AG04449 (cell line): ENCODE measurements around the gene HYLS1.

Source experiments
- CTCF ChIA-PET: fragments of 350-600 bp; formaldehyde crosslinking; extraction: SDS; loops from one replicate; lab custom pipeline; 2021; ENCODE audit warnings: antibody characterized with exemption; lab: Yijun Ruan, JAX
- POLR2A ChIA-PET: fragments of 400-600, 350-600 bp; formaldehyde crosslinking; extraction: SDS; loops from one replicate; lab custom pipeline; 2020; ENCODE audit warnings: antibody characterized with exemption, inconsistent platforms; lab: Yijun Ruan, JAX
- DNase-seq: peaks from one replicate; pipeline ENCODE4 v3.0.0-alpha.2; 2010; ENCODE audit warnings: low read depth, low spot score
- H3K4me3 ChIP-seq: 2 replicates; pipeline ENCODE4 v1.5.1; 2011; ENCODE audit warnings: low read depth, mild to moderate bottlenecking, control low read depth, low read length
- CTCF ChIP-seq: IDR thresholded peaks from one replicate; pipeline ENCODE4 v1.5.1; 2011; ENCODE audit warnings: mild to moderate bottlenecking, moderate library complexity, low read length, control low read depth, inconsistent platforms; ENCODE audit not compliant: insufficient read depth; ENCODE audit errors: missing control alignments

Gene HYLS1

GRCh38 chr11:125886997-125887372 is 483 bp upstream of the HYLS1 start:
- CTCF ChIA-PET: interaction anchor here (1.3 to 1.9 kb wide), 3 partner anchors 9 to 11 kb away, joined by 4 to 9 read pairs (median 6); no protein-coding TSS in a partner anchor
- POLR2A ChIA-PET: interaction anchor here (1.5 kb wide), 2 partner anchors 9 to 16 kb away, joined by 4 to 7 read pairs; partner anchors contain the start of gene PUS3
- peak overlapping the region; percentile 92 for H3K4me3 ChIP-seq
- no peak for DNase-seq
- TF ChIP-seq CTCF: no peak

- H3K4me3 ChIP-seq: no peak overlapping the region
- TF ChIP-seq CTCF: no peak
- DNase-seq: no peak
- CTCF ChIA-PET: interaction anchor here (0.9 to 1.0 kb wide), 2 partner anchors 9 to 33 kb away, joined by 3 to 5 read pairs; no protein-coding TSS in a partner anchor
- POLR2A ChIA-PET: no interaction called here
Measured at GRCh38 chr11:125890447-125891100, 3.1 kb downstream of the HYLS1 start.

- H3K4me3 ChIP-seq: no peak overlapping the region
- POLR2A ChIA-PET: interaction anchor here (1.9 kb wide), 1 partner anchor 11 kb away, joined by 5 read pairs; the partner anchor contains the start of gene PUS3
- CTCF ChIA-PET: no interaction called here
- no peak for TF ChIP-seq CTCF
- DNase-seq: no peak
Measured at GRCh38 chr11:125892071-125892470, 4.6 kb downstream of the HYLS1 start.

GRCh38 chr11:125892994-125893393 is 5.5 kb downstream of the HYLS1 start:
- CTCF ChIA-PET: interaction anchor here (0.6 kb wide), 1 partner anchor 1123 kb away, joined by 3 read pairs; no protein-coding TSS in a partner anchor
- no peak overlapping the region for H3K4me3 ChIP-seq
- POLR2A ChIA-PET: interaction anchor here (1.9 kb wide), 1 partner anchor 10 kb away, joined by 5 read pairs; the partner anchor contains the start of gene PUS3
- no peak for TF ChIP-seq CTCF
- no peak for DNase-seq

- DNase-seq: no peak
- H3K4me3 ChIP-seq: peak overlapping the region; percentile 6
- CTCF ChIA-PET: interaction anchor here (1.7 kb wide), 1 partner anchor 14 kb away, joined by 6 read pairs; no protein-coding TSS in a partner anchor
- POLR2A ChIA-PET: no interaction called here
- no peak for TF ChIP-seq CTCF
Measured at GRCh38 chr11:125901872-125902271, 14.4 kb downstream of the HYLS1 start.

GRCh38 chr11:125902277-125902926 is 14.9 kb downstream of the HYLS1 start:
- TF ChIP-seq CTCF: no peak
- ChIA-PET POLR2A (interaction anchor here (0.7 to 1.4 kb wide), 2 partner anchors 14 to 15 kb away, joined by 4 to 7 read pairs; partner anchors contain the start of gene HYLS1), CTCF (interaction anchor here (1.7 to 2.4 kb wide), 3 partner anchors 14 to 291 kb away, joined by 6 to 10 read pairs (median 9); no protein-coding TSS in a partner anchor)
- peak overlapping the region; percentile 66 for H3K4me3 ChIP-seq
- DNase-seq: no peak
